HuH-7.5 (cell line): ENCODE results near the gene CELF4.
"Not testable (repeated sequence)": the region's sequence is repeated elsewhere in the genome, so short reads cannot be mapped to it uniquely, and the experiment has no call there.

Experiments
- DNase-seq: peaks from one replicate; pipeline ENCODE4 v3.0.0; 2011; ENCODE audit warnings: low spot score

CELF4 gene

GRCh38 chr18:37465958-37466357 lies 99.6 kb downstream of the CELF4 start:
- no peak for DNase-seq

- no peak for DNase-seq
Observed at GRCh38 chr18:37464257-37464656, 101.3 kb downstream of the CELF4 start.

- DNase-seq: not testable (repeated sequence)
Observed at GRCh38 chr18:37461329-37461728, 104.3 kb downstream of the CELF4 start.

GRCh38 chr18:37460604-37461003 lies 105.0 kb downstream of the CELF4 start:
- no peak for DNase-seq

- no peak for DNase-seq
Observed at GRCh38 chr18:37458697-37459096, 106.9 kb downstream of the CELF4 start.

- no peak for DNase-seq
Observed at GRCh38 chr18:37457753-37458152, 107.8 kb downstream of the CELF4 start.

GRCh38 chr18:37457341-37457740 lies 108.3 kb downstream of the CELF4 start:
- DNase-seq: no peak

GRCh38 chr18:37456873-37457272 lies 108.7 kb downstream of the CELF4 start:
- DNase-seq: no peak

GRCh38 chr18:37456395-37456794 lies 109.2 kb downstream of the CELF4 start:
- DNase-seq: no peak

- DNase-seq: no peak
Observed at GRCh38 chr18:37453752-37454151, 111.8 kb downstream of the CELF4 start.

- DNase-seq: no peak
Observed at GRCh38 chr18:37452682-37453385, 112.8 kb downstream of the CELF4 start.

GRCh38 chr18:37452015-37452414 lies 113.6 kb downstream of the CELF4 start:
- no peak for DNase-seq

- DNase-seq: no peak
Observed at GRCh38 chr18:37451239-37451825, 114.3 kb downstream of the CELF4 start.

GRCh38 chr18:37450434-37451132 lies 115.0 kb downstream of the CELF4 start:
- DNase-seq: no peak

GRCh38 chr18:37449618-37450017 lies 116.0 kb downstream of the CELF4 start:
- DNase-seq: no peak

- no peak for DNase-seq
Observed at GRCh38 chr18:37448946-37449345, 116.7 kb downstream of the CELF4 start.

- no peak for DNase-seq
Observed at GRCh38 chr18:37447962-37448888, 117.4 kb downstream of the CELF4 start.

- DNase-seq: no peak
Observed at GRCh38 chr18:37445836-37446235, 119.8 kb downstream of the CELF4 start.

- DNase-seq: no peak
Observed at GRCh38 chr18:37445368-37445767, 120.2 kb downstream of the CELF4 start.

- no peak for DNase-seq
Observed at GRCh38 chr18:37443325-37444055, 122.1 kb downstream of the CELF4 start.

- DNase-seq: no peak
Observed at GRCh38 chr18:37442477-37442876, 123.1 kb downstream of the CELF4 start.

GRCh38 chr18:37441821-37442220 lies 123.8 kb downstream of the CELF4 start:
- no peak for DNase-seq
